Stimulated activated memory B cell treated with anti-CD40 and anti-IgM and Interleukin-4, amounts not matched to agents 10 μg/mL and 1 μg/mL and 100 μg/mL, for 72 hours (primary cell): ENCODE data around the gene ENO2.
A peak's percentile ranks its signal among the peaks of the same experiment; 100 is the strongest.

Experiments used
- ATAC-seq: fragments of 150-1000 bp; cut with Tn5 transposase; 2 replicates; pipeline ENCODE4 v1.10.0; 2021
- H3K27ac Mint-ChIP-seq: one replicate; pipeline ENCODE4 v1.8.0; 2022; ENCODE audit warnings: mild to moderate bottlenecking, mixed read lengths
- H3K27me3 Mint-ChIP-seq: one replicate; pipeline ENCODE4 v1.8.0; 2022; ENCODE audit warnings: mixed read lengths
- H3K36me3 Mint-ChIP-seq: one replicate; pipeline ENCODE4 v1.8.0; 2022; ENCODE audit warnings: mixed read lengths
- H3K4me1 Mint-ChIP-seq: one replicate; pipeline ENCODE4 v1.8.0; 2022; ENCODE audit warnings: mixed read lengths
- H3K4me3 Mint-ChIP-seq: one replicate; pipeline ENCODE4 v1.8.0; 2022; ENCODE audit warnings: mild to moderate bottlenecking, moderate library complexity, mixed read lengths
- H3K9me3 Mint-ChIP-seq: one replicate; pipeline ENCODE4 v1.8.0; 2022; ENCODE audit warnings: mixed read lengths

ENO2 gene

GRCh38 chr12:6932766-6933165 lies 18.4 kb downstream of the ENO2 start:
- H3K27ac Mint-ChIP-seq, result peak overlapping the region; percentile 19
- H3K36me3 Mint-ChIP-seq, result peaks cover 35% of the 10 kb centered on the region
- no peak for ATAC-seq
- no peak overlapping the region for H3K4me3 Mint-ChIP-seq
- no peaks in the 10 kb centered on the region for H3K9me3 Mint-ChIP-seq
- H3K27me3 Mint-ChIP-seq, result no peaks in the 10 kb centered on the region
- peaks cover 69% of the 10 kb centered on the region for H3K4me1 Mint-ChIP-seq

DNA sequence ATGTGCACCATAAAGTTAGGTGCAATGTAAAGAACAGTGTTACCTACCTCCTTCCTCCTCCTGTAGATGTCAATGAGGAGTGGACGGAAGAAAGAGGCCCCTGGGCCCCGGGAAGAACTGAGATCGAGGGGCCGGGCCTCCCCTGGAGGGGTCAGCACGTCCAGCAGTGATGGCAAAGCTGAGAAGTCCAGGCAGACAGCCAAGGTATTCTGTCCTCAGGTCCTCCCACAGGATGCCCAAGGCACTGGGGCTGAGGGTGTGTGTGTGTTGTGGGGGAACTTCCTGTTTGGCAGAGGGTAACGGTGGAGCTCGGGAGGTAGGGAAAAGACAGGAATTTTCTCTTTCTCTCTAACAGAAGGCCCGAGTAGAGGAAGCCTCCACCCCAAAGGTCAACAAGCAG lies 19.7 kb downstream of the ENO2 start:
- H3K4me3 Mint-ChIP-seq, result no peak overlapping the region
- H3K27ac Mint-ChIP-seq, result peak overlapping the region; percentile 65
- H3K36me3 Mint-ChIP-seq, result peaks cover 38% of the 10 kb centered on the region
- H3K9me3 Mint-ChIP-seq, result no peaks in the 10 kb centered on the region
- peaks cover 71% of the 10 kb centered on the region for H3K4me1 Mint-ChIP-seq
- no peaks in the 10 kb centered on the region for H3K27me3 Mint-ChIP-seq
- ATAC-seq, result no peak

DNA sequence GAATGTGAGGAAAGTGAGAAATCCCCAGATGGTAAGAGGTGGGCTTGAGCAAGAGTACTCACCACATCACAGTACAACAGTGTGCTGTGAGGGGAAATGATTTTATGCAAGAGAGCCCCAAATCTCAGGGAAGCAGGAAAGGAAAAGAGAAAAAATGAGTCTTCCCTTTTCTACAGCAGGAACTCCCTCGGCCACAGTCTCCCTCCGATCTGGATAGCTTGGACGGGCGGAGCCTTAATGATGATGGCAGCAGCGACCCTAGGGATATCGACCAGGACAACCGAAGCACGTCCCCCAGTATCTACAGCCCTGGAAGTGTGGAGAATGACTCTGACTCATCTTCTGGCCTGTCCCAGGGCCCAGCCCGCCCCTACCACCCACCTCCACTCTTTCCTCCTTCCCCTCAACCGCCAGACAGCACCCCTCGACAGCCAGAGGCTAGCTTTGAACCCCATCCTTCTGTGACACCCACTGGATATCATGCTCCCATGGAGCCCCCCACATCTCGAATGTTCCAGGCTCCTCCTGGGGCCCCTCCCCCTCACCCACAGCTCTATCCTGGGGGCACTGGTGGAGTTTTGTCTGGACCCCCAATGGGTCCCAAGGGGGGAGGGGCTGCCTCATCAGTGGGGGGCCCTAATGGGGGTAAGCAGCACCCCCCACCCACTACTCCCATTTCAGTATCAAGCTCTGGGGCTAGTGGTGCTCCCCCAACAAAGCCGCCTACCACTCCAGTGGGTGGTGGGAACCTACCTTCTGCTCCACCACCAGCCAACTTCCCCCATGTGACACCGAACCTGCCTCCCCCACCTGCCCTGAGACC lies 21.2 kb downstream of the ENO2 start:
- ATAC-seq, result no peak
- H3K9me3 Mint-ChIP-seq, result no peaks in the 10 kb centered on the region
- H3K36me3 Mint-ChIP-seq, result peaks cover 51% of the 10 kb centered on the region

GRCh38 chr12:6936194-6936635 lies 21.8 kb downstream of the ENO2 start:
- peak; percentile 0 for ATAC-seq
- Mint-ChIP-seq H3K27ac (peak overlapping the region; percentile 96), H3K4me3 (peak overlapping the region; percentile 75), H3K9me3 (no peaks in the 10 kb centered on the region), H3K4me1 (peaks cover 63% of the 10 kb centered on the region), H3K27me3 (no peaks in the 10 kb centered on the region), H3K36me3 (peaks cover 55% of the 10 kb centered on the region)

More for the DNA sequence above, 21.2 kb downstream of the ENO2 start:
- peak overlapping the region; percentile 75 for H3K4me3 Mint-ChIP-seq
- peaks cover 66% of the 10 kb centered on the region for H3K4me1 Mint-ChIP-seq
- H3K27me3 Mint-ChIP-seq, result no peaks in the 10 kb centered on the region
- H3K27ac Mint-ChIP-seq, result peak overlapping the region; percentile 96

GRCh38 chr12:6936636-6937480 lies 22.5 kb downstream of the ENO2 start:
- Mint-ChIP-seq H3K36me3 (peaks cover 58% of the 10 kb centered on the region), H3K4me3 (peak overlapping the region; percentile 75), H3K9me3 (no peaks in the 10 kb centered on the region), H3K27me3 (no peaks in the 10 kb centered on the region), H3K4me1 (peaks cover 60% of the 10 kb centered on the region), H3K27ac (peak overlapping the region; percentile 96)
- ATAC-seq, result peak; percentile 41

- H3K4me1 Mint-ChIP-seq, result peaks cover 65% of the 10 kb centered on the region
- ATAC-seq, result peak; percentile 95
Observed at GRCh38 chr12:6937481-6938352, 23.3 kb downstream of the ENO2 start.

DNA sequence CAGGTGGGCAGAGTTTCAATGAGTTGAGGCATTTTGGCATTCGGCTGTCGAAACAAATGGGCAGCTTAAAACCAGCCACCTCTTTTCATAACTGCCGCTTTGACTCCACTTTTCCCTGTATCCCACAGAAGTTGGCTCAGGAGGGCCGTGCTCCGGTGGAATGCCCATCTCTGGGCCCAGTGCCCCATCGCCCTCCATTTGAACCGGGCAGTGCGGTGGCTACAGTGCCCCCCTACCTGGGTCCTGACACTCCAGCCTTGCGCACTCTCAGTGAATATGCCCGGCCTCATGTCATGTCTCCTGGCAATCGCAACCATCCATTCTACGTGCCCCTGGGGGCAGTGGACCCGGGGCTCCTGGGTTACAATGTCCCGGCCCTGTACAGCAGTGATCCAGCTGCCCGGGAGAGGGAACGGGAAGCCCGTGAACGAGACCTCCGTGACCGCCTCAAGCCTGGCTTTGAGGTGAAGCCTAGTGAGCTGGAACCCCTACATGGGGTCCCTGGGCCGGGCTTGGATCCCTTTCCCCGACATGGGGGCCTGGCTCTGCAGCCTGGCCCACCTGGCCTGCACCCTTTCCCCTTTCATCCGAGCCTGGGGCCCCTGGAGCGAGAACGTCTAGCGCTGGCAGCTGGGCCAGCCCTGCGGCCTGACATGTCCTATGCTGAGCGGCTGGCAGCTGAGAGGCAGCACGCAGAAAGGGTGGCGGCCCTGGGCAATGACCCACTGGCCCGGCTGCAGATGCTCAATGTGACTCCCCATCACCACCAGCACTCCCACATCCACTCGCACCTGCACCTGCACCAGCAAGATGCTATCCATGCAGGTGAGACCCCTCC lies 24.2 kb downstream of the ENO2 start:
- Mint-ChIP-seq H3K36me3 (peaks cover 63% of the 10 kb centered on the region), H3K27ac (peak overlapping the region; percentile 96), H3K4me3 (peak overlapping the region; percentile 75), H3K27me3 (no peaks in the 10 kb centered on the region), H3K4me1 (peaks cover 69% of the 10 kb centered on the region), H3K9me3 (no peaks in the 10 kb centered on the region)
- no peak for ATAC-seq

More at GRCh38 chr12:6937481-6938352, 23.3 kb downstream of the ENO2 start:
- Mint-ChIP-seq H3K4me3 (peak overlapping the region; percentile 75), H3K9me3 (no peaks in the 10 kb centered on the region), H3K27me3 (no peaks in the 10 kb centered on the region), H3K27ac (peak overlapping the region; percentile 96), H3K36me3 (peaks cover 63% of the 10 kb centered on the region)

DNA sequence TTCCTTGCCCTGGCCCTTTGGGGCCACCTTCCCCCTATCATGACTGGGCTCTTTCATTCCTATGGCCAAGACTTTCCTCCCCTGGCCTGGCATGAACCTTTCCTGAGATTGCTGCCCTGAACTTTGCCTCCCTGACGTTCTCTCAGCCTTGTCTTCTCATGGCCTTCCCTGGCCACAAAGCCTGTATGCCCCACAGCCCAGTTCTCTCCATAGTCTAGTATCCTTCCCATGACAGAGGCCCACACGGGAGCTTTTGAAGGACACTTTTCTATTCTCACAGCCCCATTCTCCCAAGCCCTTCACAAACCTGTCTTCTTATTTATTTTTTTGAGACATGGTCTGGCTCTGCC lies 24.8 kb downstream of the ENO2 start:
- Mint-ChIP-seq H3K4me1 (peaks cover 69% of the 10 kb centered on the region), H3K27me3 (no peaks in the 10 kb centered on the region), H3K9me3 (no peaks in the 10 kb centered on the region), H3K4me3 (peak overlapping the region; percentile 28), H3K36me3 (peaks cover 57% of the 10 kb centered on the region), H3K27ac (peak overlapping the region; percentile 96)
- no peak for ATAC-seq

DNA sequence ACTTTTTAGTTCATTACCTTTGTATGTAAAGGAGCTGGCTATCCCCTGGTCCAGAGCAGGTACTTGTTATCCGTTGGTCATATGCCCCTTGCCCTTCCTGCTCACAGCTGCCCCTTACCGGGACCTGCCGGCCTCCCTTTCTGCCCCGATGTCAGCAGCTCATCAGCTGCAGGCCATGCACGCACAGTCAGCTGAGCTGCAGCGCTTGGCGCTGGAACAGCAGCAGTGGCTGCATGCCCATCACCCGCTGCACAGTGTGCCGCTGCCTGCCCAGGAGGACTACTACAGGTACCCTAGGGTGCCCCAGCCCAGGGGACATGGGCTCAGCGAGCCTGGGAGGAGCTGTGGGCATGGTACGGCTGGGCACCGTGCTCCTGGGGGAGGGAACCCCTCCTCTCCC lies 26.9 kb downstream of the ENO2 start:
- Mint-ChIP-seq H3K36me3 (peaks cover 36% of the 10 kb centered on the region), H3K9me3 (no peaks in the 10 kb centered on the region), H3K27ac (no peak overlapping the region), H3K27me3 (no peaks in the 10 kb centered on the region), H3K4me3 (no peak overlapping the region), H3K4me1 (peaks cover 69% of the 10 kb centered on the region)
- ATAC-seq, result no peak

GRCh38 chr12:6941782-6942181 lies 27.4 kb downstream of the ENO2 start:
- Mint-ChIP-seq H3K9me3 (no peaks in the 10 kb centered on the region), H3K27ac (peak overlapping the region; percentile 98), H3K27me3 (no peaks in the 10 kb centered on the region), H3K4me1 (peaks cover 69% of the 10 kb centered on the region), H3K36me3 (peaks cover 31% of the 10 kb centered on the region), H3K4me3 (no peak overlapping the region)
- no peak for ATAC-seq

- peak overlapping the region; percentile 98 for H3K27ac Mint-ChIP-seq
- H3K36me3 Mint-ChIP-seq, result peaks cover 28% of the 10 kb centered on the region
- H3K4me1 Mint-ChIP-seq, result peaks cover 70% of the 10 kb centered on the region
- H3K27me3 Mint-ChIP-seq, result no peaks in the 10 kb centered on the region
- H3K9me3 Mint-ChIP-seq, result no peaks in the 10 kb centered on the region
- no peak for ATAC-seq
- H3K4me3 Mint-ChIP-seq, result peak overlapping the region; percentile 17
Observed at GRCh38 chr12:6942331-6942665, 27.9 kb downstream of the ENO2 start.

DNA sequence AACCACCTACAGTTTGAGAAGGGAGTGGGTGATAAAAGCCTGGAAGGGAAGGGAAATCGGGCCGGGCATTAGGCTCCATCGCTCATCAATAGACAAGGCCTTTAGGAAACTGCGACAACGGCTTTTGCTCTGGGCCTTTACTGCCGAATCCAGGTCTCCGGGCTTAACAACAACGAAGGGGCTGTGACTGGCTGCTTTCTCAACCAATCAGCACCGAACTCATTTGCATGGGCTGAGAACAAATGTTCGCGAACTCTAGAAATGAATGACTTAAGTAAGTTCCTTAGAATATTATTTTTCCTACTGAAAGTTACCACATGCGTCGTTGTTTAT lies 29.0 kb downstream of the ENO2 start:
- Mint-ChIP-seq H3K4me3 (peak overlapping the region; percentile 84), H3K27ac (peak overlapping the region; percentile 98), H3K27me3 (no peaks in the 10 kb centered on the region), H3K36me3 (peaks cover 28% of the 10 kb centered on the region), H3K4me1 (peaks cover 74% of the 10 kb centered on the region), H3K9me3 (no peaks in the 10 kb centered on the region)
- peak; percentile 74 for ATAC-seq

- Mint-ChIP-seq H3K27ac (peak within 1 kb of the TSS; percentile 98), H3K36me3 (peaks cover 28% of the 10 kb centered on the region), H3K4me1 (peaks cover 77% of the 10 kb centered on the region), H3K4me3 (peak within 1 kb of the TSS; percentile 84), H3K9me3 (no peaks in the 10 kb centered on the region), H3K27me3 (no peaks in the 10 kb centered on the region)
- ATAC-seq, result peak; percentile 81
Observed at GRCh38 chr12:6943722-6944380, 29.5 kb downstream of the ENO2 start, which contains the start of the genes C12orf57 and RNU7-1. Gene C12orf57, plus strand, starts transcription at chr12:6944022. Its CDS starts 100 bp downstream, at chr12:6944122. Gene RNU7-1, plus strand, starts transcription at chr12:6943816.
